ENCODE results near the gene SEMA5A.

Gene SEMA5A

DNA sequence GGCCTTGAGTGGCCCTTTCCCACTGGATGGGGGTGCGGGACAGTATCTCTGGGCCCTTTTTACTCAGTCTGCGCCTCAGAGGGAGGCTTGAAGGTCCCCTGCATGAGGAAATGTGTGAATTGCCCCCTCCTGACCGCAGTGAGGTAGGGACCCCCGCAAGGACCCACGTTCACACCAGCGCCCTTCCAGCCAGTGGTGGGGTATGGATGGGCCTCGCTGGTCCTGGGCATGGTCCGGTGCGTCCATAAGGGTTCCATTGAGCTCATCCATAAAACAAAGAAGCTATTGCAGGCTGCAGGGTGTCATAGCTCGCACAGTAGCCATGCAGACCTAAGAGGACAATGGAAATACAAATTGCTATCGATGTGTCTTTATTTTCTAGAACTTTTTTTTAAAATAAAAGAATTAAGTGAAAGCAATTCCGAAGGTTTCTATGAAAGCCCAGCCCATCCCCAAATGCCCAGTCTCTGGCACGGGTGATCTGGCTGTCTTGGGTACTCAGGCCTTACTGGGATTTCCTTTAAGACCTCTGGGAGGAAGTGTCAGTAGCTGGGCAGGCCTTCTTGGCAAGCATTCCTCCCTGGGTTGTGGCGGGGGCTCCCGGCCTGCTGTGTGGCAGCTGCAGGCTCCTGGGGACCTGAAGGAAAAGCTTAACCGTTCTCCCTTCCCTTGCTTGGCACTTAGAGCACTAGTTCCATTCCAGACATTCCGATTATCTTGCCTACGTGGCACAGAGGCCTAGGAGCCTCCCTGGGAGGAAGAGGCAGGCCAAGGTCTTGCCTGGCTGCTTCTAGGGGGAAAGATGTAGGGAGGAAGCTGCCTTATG lies 1.5 kb upstream of the SEMA5A start:
- TF ChIP-seq ZNF274 (IDR thresholded peaks at IDR 0.05; ENCODE audit: low read depth, low read length), result no peak
- TF ChIP-seq YY1 (IDR thresholded peaks at IDR 0.05; ENCODE audit: insufficient read depth, insufficient read length), result no peak
- TF ChIP-seq SUZ12 (IDR thresholded peaks at IDR 0.05; ENCODE audit: extremely low read depth, insufficient read depth, insufficient read length), result no peak
- Histone ChIP-seq H3K9me3 (ENCODE audit: insufficient read depth, low read length) (no peaks in the 10 kb centered on the region), H3K4me3 (ENCODE audit: insufficient read length, low read depth) (peak overlapping the region; percentile 65), H3K4me1 (ENCODE audit: insufficient read depth, insufficient read length) (no peaks in the 10 kb centered on the region), H3K36me3 (ENCODE audit: insufficient read depth, insufficient read length, low read length) (peaks cover 31% of the 10 kb centered on the region), H3K27me3 (ENCODE audit: insufficient read depth, insufficient read length) (peaks cover 6% of the 10 kb centered on the region), H3K9ac (ENCODE audit: insufficient read length, low read depth) (peak overlapping the region; percentile 57)
- no peak for DNase-seq (ENCODE audit: low read depth, low spot score)

DNA sequence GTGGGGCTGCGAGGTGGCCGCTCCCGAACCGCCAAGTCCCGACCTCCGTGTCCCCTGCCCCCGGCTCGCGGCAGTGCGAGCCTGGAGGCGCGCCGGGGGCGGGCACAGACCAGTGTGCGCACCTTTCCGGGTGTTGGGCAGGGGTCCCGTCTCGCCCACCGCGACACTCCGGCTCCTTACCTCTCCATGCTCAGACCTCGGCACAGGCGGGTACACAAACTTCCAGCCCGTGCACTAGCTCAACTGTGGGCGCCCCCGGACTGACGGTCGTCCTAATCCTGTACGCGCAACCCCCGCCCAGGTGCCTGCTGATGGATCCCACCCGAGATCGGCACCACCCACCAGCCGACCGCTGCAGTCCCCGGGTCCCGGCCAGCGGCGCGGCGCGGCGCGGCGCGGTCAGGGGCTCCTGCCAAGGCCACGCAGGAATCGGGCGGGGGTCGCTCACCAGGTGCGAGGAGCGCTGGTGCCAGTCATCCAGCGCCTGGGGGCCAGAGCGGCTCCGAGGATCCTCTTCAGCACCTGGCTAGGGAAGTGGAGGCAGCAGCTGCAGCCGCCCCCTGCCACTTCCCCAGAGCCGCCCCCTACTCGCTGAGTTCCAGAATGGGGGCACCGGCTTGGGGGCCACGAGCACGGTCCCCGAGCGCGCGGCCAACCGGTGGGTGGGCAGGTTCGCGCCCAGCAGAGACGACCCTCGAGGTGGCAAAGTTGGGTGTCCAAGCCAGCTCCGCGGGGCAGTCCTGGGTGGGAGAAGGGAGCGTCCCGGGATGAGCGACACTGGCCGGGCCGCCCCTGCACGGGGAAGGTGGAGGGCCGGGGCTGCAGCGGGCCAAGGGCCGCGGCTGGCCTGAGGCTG lies 511 bp downstream of the SEMA5A start:
- H3K36me3 ChIP-seq (ENCODE audit: insufficient read depth, insufficient read length, low read length), result peaks cover 15% of the 10 kb centered on the region
- peak overlapping the region; percentile 86 for H3K9ac ChIP-seq (ENCODE audit: insufficient read length, low read depth)
- no peak for TF ChIP-seq ZNF274 (IDR thresholded peaks at IDR 0.05; ENCODE audit: low read depth, low read length)
- no peaks in the 10 kb centered on the region for H3K4me1 ChIP-seq (ENCODE audit: insufficient read depth, insufficient read length)
- no peaks in the 10 kb centered on the region for H3K9me3 ChIP-seq (ENCODE audit: insufficient read depth, low read length)
- peak overlapping the region; percentile 75 for H3K4me3 ChIP-seq (ENCODE audit: insufficient read length, low read depth)
- peaks cover 6% of the 10 kb centered on the region for H3K27me3 ChIP-seq (ENCODE audit: insufficient read depth, insufficient read length)
- DNase-seq (ENCODE audit: low read depth, low spot score), result no peak

DNA sequence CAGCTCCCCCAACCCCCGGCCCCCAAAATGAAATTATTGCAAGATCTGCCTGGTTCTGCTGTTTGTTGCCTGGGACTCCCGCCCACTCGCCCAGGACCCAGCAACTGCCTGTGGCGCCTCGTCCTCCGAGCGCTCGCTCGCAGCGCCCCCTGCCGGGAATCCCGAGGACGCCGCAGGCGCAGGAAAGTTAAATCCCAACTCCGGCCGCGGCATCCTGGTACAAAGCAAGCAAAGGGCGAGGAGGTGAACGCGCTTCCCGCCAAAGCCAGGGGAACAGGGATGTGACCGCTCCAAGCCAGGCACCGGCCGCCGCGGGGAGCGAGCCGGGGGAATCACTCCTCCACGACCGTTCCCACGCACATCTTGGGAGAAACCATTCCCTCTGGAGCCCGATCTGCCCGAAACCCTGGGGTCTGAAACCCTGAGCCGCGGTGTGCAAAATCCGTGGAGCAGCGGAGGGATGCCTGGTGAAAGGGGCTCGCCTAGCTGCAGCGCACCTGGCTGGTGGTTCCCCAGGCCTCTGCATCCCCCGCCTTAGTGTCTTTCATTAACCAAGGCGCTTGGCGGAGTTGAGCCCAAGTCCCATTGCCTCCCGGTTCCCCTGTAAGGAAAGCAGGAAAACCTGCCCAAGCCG lies 1.3 kb downstream of the SEMA5A start:
- peak overlapping the region; percentile 86 for H3K9ac ChIP-seq (ENCODE audit: insufficient read length, low read depth)
- H3K36me3 ChIP-seq (ENCODE audit: insufficient read depth, insufficient read length, low read length), result peaks cover 11% of the 10 kb centered on the region
- no peaks in the 10 kb centered on the region for H3K4me1 ChIP-seq (ENCODE audit: insufficient read depth, insufficient read length)
- TF ChIP-seq ZNF274 (IDR thresholded peaks at IDR 0.05; ENCODE audit: low read depth, low read length) (no peak), YY1 (IDR thresholded peaks at IDR 0.05; ENCODE audit: insufficient read depth, insufficient read length) (no peak), SUZ12 (IDR thresholded peaks at IDR 0.05; ENCODE audit: extremely low read depth, insufficient read depth, insufficient read length) (no peak)
- H3K27me3 ChIP-seq (ENCODE audit: insufficient read depth, insufficient read length), result peaks cover 6% of the 10 kb centered on the region
- peak overlapping the region; percentile 75 for H3K4me3 ChIP-seq (ENCODE audit: insufficient read length, low read depth)
- DNase-seq (ENCODE audit: low read depth, low spot score), result peak; percentile 60
- no peaks in the 10 kb centered on the region for H3K9me3 ChIP-seq (ENCODE audit: insufficient read depth, low read length)

DNA sequence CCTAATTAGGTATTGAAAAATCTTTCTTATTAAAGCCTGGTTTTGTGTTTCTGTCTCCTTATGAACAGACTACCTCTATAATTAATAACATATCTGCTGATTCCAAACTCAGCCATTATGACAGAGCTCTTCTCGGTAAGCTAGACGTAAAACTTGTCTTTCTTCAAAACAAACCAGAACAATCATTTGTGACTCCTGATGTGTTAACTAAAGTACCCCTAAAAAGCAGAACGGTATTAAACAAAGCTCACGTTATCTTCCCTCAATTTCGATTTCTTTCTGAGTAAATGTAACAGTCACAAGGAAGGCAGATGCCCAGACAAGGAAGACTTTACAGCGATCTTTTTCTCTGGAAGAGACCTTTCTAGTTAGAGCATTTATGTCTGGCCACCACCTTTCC lies 1.8 kb downstream of the SEMA5A start:
- DNase-seq (ENCODE audit: low read depth, low spot score), result no peak
- no peak for TF ChIP-seq SUZ12 (IDR thresholded peaks at IDR 0.05; ENCODE audit: extremely low read depth, insufficient read depth, insufficient read length)
- TF ChIP-seq YY1 (IDR thresholded peaks at IDR 0.05; ENCODE audit: insufficient read depth, insufficient read length), result no peak
- TF ChIP-seq ZNF274 (IDR thresholded peaks at IDR 0.05; ENCODE audit: low read depth, low read length), result no peak
- Histone ChIP-seq H3K4me1 (ENCODE audit: insufficient read depth, insufficient read length) (no peaks in the 10 kb centered on the region), H3K9ac (ENCODE audit: insufficient read length, low read depth) (peak overlapping the region; percentile 56), H3K4me3 (ENCODE audit: insufficient read length, low read depth) (peak overlapping the region; percentile 24), H3K27me3 (ENCODE audit: insufficient read depth, insufficient read length) (peaks cover 6% of the 10 kb centered on the region), H3K36me3 (ENCODE audit: insufficient read depth, insufficient read length, low read length) (peaks cover 5% of the 10 kb centered on the region), H3K9me3 (ENCODE audit: insufficient read depth, low read length) (no peaks in the 10 kb centered on the region)

DNA sequence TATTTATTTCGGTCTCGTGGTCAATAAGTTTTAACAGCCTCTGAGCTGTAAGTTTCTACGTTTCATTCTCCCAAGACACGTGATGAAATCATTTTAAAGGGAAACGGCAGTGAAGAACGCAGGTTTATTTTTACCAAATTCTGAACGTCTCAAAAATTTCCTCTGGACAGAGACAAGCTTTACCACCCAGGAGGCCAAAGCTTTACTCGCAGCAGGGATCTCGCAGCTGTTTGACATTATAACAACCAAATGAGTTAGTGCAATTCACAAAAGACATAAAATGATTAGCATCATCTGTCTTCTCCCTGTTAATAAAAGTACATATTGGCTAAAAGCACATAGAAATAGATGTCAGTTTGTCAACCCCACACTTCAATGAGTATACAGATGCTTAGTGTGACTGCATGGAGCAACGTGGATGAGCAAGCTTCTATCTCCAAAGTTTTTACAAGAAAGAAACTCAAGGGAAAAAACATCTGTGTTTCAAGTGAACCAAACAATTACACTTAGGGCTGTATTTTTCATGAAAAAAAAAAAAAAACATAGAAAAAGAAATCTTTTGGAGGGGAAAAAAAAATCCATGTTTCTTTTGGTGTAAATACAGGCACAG lies 2.5 kb downstream of the SEMA5A start:
- TF ChIP-seq ZNF274 (IDR thresholded peaks at IDR 0.05; ENCODE audit: low read depth, low read length) (no peak), YY1 (IDR thresholded peaks at IDR 0.05; ENCODE audit: insufficient read depth, insufficient read length) (no peak), SUZ12 (IDR thresholded peaks at IDR 0.05; ENCODE audit: extremely low read depth, insufficient read depth, insufficient read length) (no peak)
- no peaks in the 10 kb centered on the region for H3K4me1 ChIP-seq (ENCODE audit: insufficient read depth, insufficient read length)
- DNase-seq (ENCODE audit: low read depth, low spot score), result no peak
- no peaks in the 10 kb centered on the region for H3K36me3 ChIP-seq (ENCODE audit: insufficient read depth, insufficient read length, low read length)
- H3K27me3 ChIP-seq (ENCODE audit: insufficient read depth, insufficient read length), result peaks cover 6% of the 10 kb centered on the region
- no peak overlapping the region for H3K4me3 ChIP-seq (ENCODE audit: insufficient read length, low read depth)
- no peak overlapping the region for H3K9ac ChIP-seq (ENCODE audit: insufficient read length, low read depth)
- no peaks in the 10 kb centered on the region for H3K9me3 ChIP-seq (ENCODE audit: insufficient read depth, low read length)

DNA sequence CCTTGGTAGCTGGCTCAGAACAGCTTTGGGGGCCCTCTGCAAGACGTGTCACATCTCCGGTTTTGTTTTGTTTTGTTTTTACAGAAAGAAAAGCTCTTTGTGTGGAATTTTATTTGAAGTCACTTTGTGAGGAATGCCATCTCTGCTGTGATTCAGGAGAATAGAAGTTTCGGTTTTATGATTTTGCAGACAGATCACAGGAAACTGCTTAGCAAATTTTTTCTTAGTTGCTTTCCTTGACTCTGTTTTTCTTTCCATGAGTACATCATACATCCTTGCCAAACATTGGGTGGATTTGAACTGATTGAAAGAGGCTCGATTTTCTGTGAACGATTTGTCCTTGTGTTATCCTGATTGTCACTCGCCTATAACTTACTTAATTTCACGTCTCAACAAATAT lies 5.1 kb downstream of the SEMA5A start:
- H3K27me3 ChIP-seq (ENCODE audit: insufficient read depth, insufficient read length), result peaks cover 6% of the 10 kb centered on the region
- TF ChIP-seq SUZ12 (IDR thresholded peaks at IDR 0.05; ENCODE audit: extremely low read depth, insufficient read depth, insufficient read length) (no peak), YY1 (IDR thresholded peaks at IDR 0.05; ENCODE audit: insufficient read depth, insufficient read length) (no peak), ZNF274 (IDR thresholded peaks at IDR 0.05; ENCODE audit: low read depth, low read length) (no peak)
- no peaks in the 10 kb centered on the region for H3K4me1 ChIP-seq (ENCODE audit: insufficient read depth, insufficient read length)
- H3K4me3 ChIP-seq (ENCODE audit: insufficient read length, low read depth), result no peak overlapping the region
- no peaks in the 10 kb centered on the region for H3K9me3 ChIP-seq (ENCODE audit: insufficient read depth, low read length)
- DNase-seq (ENCODE audit: low read depth, low spot score), result no peak
- no peak overlapping the region for H3K9ac ChIP-seq (ENCODE audit: insufficient read length, low read depth)
- H3K36me3 ChIP-seq (ENCODE audit: insufficient read depth, insufficient read length, low read length), result no peaks in the 10 kb centered on the region

Data from NT2/D1 (cell line).